HG03045 (cell line): ENCODE data around the gene FAXDC2.

Source experiments
- ATAC-seq: cut with Tn5 transposase; IDR thresholded peaks from one replicate; pipeline ENCODE4 v1.9.1; 2021; ENCODE audit warnings: mild to moderate bottlenecking, moderate library complexity; ENCODE audit not compliant: unreplicated experiment

Gene FAXDC2

GRCh38 chr5:154801083-154801482 lies 49.3 kb downstream of the FAXDC2 start:
- ATAC-seq, result no peak

- ATAC-seq, result no peak
These were observed 49.8 kb downstream of the FAXDC2 start for GRCh38 chr5:154800582-154800981.

GRCh38 chr5:154797762-154798161 lies 52.6 kb downstream of the FAXDC2 start:
- no peak for ATAC-seq

- no peak for ATAC-seq
These were observed 55.2 kb downstream of the FAXDC2 start for GRCh38 chr5:154795235-154795596.

GRCh38 chr5:154794525-154795234 lies 55.7 kb downstream of the FAXDC2 start:
- no peak for ATAC-seq

- no peak for ATAC-seq
These were observed 56.5 kb downstream of the FAXDC2 start for GRCh38 chr5:154793599-154794524.

- peak; percentile 72 for ATAC-seq
These were observed 58.9 kb downstream of the FAXDC2 start for GRCh38 chr5:154791535-154791934.

GRCh38 chr5:154788212-154788611 lies 62.2 kb downstream of the FAXDC2 start:
- ATAC-seq, result no peak

GRCh38 chr5:154786414-154786813 lies 64.0 kb downstream of the FAXDC2 start:
- ATAC-seq, result no peak

- no peak for ATAC-seq
These were observed 65.5 kb downstream of the FAXDC2 start for GRCh38 chr5:154784856-154785255.

GRCh38 chr5:154783774-154784460 lies 66.5 kb downstream of the FAXDC2 start:
- peak; percentile 52 for ATAC-seq

- no peak for ATAC-seq
These were observed 67.4 kb downstream of the FAXDC2 start for GRCh38 chr5:154782812-154783592.

GRCh38 chr5:154782326-154782725 lies 68.1 kb downstream of the FAXDC2 start:
- ATAC-seq, result no peak

GRCh38 chr5:154780128-154780527 lies 70.3 kb downstream of the FAXDC2 start:
- no peak for ATAC-seq

GRCh38 chr5:154779105-154779504 lies 71.3 kb downstream of the FAXDC2 start:
- no peak for ATAC-seq

GRCh38 chr5:154778534-154778933 lies 71.9 kb downstream of the FAXDC2 start:
- no peak for ATAC-seq

GRCh38 chr5:154776167-154776566 lies 74.2 kb downstream of the FAXDC2 start:
- no peak for ATAC-seq

- no peak for ATAC-seq
These were observed 77.1 kb downstream of the FAXDC2 start for GRCh38 chr5:154773326-154773725.

- ATAC-seq, result no peak
These were observed 79.0 kb downstream of the FAXDC2 start for GRCh38 chr5:154771383-154771901.

GRCh38 chr5:154770111-154770510 lies 80.3 kb downstream of the FAXDC2 start:
- ATAC-seq, result no peak
